SK-N-DZ (cell line): ENCODE results near the gene PISD. TPM values are rescaled to one million over a fixed set of nuclear protein-coding genes. Genes with fewer than 3 reads are reported as not detected.
"Not testable (repeated sequence)": the region's sequence is repeated elsewhere in the genome, so short reads cannot be mapped to it uniquely, and the experiment has no call there.

ENCODE experiments used
- DNase-seq: peaks from one replicate; pipeline ENCODE4 v3.0.0-alpha.2; 2015; ENCODE audit warnings: low spot score
- polyA plus RNA-seq, 2 experiments: library from polyadenylated mRNA; depleted of rRNA; stranded (reverse); fragments of >200 nt; gene quantifications; 2 replicates each; pipeline ENCODE4 v1.2.3, GENCODE V29; 2014

Gene PISD
- 43.9 and 48.2 TPM in 2 replicates for polyA plus RNA-seq (2014; cell fraction: cytosol; rRNA removed)
- polyA plus RNA-seq (2014; cell fraction: nucleus; rRNA removed) = 131 and 134 TPM in 2 replicates

DNA sequence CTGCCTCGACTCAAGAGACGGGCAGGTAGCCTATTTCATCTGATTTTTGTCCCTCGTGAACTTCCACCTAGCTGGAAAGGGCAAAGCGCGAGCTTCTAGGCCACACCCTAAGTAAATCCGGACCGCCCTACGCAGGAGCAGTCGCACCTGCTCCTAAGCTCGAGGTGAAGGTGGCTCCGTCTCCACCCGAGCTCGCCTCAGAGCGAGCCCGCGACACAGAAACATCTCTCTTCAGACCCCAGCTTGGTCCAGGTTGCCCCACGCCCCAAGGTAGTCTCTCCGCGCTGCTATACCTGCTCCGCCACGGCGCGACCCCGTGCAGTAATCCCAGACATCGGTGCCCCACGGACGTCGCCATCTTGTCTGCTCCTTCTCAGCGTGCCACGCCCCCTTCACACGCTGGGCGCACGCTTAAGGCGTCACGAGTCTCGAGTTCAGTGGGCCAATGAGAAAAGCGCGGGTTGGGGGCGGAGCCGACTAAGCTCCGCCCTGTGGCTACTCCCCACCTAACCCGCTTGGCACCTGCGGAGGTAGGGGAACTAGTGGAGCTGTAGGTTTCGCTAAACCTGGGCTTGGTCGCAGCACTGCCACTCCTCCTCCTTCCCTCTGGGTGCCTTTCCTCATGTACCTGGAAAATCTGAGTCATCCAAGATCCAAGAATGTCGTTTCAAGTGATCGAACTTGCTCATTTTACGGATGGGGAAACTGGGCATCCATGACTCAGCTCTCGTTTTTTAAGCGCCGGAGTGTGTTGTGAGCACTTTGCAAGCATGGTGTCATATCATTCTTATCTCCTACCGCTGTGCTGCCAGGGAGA is at the start of gene PISD:
PISD (minus strand) TSS at position 365 of the 817 bp plus-strand sequence; CDS start at position 358, 7 bp downstream.
- DNase-seq = peak; percentile 96

DNA sequence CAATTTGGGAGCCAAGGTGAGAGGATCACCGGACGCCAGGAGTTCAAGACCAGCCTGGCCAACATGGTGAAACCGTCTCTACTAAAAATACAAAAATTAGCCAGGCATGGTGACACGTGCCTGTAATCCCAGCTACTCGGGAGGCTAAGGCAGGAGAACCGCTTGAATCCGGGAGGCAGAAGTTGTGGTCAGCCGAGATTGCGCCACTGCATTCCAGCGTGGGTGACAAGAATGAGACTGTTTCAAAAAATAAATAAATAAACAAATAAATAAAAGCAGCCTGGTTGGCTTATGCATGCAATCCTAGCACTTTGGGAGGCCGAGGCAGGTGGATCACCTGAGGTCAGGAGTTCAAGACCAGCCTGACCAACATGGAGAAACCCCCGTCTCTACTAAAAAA is 49.2 kb upstream of the PISD start:
- not testable (repeated sequence) for DNase-seq

DNA sequence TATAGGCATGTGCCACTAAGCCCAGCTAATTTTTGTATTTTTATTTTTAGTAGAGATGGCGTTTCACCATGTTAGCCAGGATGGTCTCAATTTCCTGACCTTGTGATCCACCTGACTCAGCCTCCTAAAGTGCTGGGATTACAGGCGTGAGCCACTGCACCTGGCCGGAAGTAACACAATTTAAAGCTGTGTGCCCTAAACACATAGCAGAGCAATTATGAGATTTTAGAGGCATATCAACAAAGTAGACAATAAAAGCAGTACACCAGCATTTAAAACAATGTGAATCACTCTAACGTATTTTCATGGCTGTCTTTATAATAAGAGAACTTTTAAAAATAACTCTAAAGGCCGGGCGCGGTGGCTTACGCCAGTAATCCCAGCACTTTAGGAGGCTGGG is 45.5 kb upstream of the PISD start:
- DNase-seq = no peak

DNA sequence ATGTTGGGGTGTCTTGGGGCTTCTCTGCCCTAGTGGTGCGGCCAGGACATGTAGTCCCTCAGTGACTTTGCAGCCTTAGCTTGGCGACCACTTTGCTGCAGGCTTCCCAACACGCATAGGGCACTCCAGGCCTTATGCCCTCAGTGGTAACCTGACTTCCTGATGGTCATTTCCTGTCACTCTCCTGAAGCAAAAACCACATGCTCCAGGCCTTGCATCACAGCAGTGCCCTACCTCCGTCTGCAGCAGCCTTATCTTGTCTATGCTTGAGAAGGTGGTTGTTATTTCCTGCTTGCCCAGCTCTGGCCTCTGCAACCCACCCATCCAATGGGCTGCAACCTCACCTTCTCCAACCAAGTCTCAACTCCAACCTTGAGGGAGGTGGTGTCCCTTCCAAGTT is 33.4 kb upstream of the PISD start:
- DNase-seq = no peak

DNA sequence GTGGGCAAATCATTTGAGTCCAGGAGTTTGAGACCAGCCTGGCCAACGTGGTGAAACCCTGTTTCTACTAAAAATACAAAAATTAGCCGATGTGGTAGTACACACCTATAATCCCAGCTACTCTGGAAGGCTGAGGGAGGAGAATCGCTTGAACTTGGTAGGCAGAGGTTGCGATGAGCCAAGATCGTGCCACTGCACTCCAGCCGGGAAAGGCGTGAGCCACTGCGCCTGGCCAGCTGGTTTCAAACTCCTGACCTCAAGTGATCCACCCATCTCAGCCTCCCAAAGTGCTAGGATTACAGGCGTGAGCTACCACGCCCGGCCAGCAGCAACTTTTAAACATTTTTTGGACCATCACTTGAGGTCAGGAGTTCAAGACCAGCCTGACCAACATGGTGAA is 32.0 kb upstream of the PISD start:
- not testable (repeated sequence) for DNase-seq

DNA sequence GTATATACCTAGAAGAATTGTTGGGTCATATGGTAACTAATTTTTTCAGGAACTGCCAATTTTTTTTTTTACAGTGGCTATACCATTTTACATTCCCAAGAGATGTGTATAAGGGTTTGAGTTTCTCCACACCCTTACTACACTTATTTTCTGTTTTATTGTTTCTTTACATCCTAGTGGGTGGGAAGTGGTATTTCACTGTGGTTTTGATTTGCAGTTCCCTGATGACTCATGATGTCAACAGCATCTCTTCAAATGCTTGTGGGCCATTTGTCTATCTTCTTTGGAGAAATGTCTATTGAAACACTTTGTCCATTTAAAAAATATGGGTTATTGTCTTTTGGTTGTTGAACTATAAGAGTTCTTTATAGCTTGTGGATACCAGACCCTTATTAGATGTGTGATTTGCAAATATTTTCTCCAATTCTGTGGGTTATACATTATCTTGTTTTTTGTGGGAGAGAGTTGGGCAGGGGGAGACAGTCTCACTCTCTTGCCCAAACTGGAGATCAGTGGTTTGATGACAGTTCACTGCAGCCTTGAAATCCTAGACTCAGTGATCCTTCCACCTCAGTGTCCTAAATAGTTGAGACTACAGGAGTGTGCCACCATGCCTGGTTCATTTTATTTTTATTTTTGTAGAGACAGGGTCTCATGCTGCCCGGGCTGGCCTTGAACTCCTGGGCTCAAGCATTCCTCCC is 30.3 kb upstream of the PISD start:
- no peak for DNase-seq

DNA sequence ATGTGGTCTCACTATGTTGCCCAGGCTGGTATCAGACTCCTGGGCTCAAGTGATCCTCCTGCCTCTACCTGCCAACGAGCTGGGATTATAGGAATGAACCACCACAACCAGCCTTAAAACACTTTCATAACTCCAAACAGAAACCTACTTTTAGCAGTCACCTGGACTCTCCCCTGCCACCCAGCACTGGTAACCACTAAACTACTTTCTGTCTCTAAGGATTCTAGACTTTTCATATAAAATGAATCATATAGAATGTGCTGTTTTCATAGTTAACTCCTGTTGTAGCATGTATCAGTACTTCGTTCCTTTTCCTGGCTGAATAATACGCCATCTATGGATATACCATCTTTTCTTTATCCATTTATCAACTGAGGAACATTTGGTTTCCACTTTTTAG is 29.4 kb upstream of the PISD start:
- DNase-seq = no peak

DNA sequence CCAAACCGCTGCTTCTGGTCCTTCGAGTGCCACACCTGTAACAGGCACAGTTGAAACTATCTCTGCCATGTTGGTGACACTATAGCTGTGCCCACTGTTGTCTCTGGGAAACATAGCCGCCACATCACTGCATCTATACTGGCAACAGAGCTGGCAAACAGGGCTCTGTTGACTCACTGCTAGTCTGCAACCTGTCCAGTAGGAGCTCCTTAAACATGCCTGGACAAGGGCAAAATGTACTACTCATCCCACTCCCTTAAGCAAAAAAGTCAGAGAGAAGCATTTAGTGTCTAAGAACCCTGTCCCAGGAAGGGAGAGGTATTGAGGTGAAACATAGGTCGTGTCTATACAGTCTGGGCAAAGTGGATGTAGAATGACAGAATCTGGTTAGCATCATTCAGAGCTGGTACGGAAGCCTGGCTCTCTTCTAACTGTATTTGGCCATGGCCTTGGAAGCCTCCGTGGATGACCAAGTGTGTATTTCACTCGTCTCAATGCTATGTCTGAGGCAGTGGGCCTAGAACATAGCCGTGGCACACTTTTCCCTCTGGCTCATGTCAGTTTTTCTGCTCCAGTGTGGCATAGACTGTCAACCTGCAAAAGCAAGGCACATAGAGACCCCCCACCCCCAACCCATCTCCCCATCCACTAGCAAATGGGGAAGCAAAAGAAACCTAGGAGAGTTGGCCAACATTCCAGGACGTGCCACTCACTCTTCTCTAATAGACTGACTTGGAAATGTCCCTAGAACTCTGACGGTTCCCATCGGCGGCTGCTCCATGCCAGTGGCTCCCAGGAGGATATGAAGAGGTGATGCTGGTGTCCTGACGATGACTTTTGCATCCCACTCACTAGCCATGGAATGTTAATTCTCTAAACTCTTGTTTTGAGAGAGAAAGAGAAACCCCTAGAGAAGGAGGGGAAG is 21.4 kb upstream of the PISD start:
- DNase-seq = no peak

DNA sequence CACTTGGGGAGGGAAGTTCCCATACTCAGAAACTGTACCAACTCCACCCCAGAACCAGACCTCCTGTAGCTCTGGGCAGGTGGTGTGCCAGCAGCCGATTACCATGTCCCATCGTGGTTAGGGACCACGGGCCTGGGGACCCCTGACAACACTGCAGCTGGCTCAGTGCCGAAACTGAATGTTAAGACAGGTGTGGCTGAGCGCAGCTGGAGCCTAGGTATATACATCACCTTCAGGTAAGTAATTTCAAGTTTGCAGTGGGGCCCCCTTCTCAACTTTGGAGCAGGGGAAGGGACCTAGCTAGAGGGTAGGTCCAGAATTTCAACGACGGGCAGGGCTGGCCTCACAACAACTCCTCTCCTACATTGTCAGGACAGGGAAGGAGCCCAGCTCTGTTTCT is 20.7 kb upstream of the PISD start:
- DNase-seq = no peak

DNA sequence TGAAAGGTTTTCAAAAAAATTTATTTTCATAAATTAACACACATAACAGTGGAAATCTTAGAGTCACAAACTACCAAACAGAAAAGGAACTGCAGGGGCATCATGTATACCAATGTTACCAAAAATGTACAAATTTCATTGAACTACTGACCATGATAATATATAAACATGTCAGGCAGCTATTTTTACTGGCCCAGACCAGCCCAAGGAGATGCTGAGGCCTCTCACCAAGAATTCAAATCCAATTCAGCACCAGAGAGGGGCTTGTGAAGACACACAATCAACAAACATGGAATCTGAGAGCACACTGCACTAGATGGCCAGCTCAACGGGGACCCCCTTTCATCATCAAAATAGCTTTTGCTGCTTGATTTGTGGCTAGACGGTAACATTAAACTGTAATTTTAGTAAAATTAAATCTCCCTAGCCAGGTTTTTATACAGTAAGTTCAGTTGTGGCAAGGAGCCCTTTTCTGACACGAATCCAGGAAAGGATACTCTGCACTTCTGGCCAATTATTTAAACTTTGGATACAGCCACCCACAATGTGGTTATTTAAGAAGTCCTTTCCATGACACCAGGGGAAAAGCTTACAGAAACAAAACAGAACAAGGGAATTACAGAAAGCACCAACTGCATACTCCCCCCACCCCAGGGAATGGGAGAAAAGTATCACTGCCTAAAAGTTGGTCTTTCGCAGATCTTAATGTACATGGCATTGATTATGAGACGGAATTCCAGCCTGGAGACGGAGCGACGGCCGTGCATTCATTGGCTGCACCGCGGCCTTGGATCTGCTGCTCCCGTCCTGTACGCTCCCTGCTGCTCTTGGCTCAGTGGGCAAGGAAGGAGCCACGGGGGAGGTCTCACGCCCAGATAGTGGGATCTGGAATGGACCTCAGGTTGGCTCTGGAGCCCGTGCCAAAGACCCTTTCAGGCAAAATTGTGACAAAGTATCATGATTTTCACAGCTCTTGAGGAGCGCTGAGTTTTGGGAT is 19.6 kb upstream of the PISD start:
- DNase-seq = no peak

DNA sequence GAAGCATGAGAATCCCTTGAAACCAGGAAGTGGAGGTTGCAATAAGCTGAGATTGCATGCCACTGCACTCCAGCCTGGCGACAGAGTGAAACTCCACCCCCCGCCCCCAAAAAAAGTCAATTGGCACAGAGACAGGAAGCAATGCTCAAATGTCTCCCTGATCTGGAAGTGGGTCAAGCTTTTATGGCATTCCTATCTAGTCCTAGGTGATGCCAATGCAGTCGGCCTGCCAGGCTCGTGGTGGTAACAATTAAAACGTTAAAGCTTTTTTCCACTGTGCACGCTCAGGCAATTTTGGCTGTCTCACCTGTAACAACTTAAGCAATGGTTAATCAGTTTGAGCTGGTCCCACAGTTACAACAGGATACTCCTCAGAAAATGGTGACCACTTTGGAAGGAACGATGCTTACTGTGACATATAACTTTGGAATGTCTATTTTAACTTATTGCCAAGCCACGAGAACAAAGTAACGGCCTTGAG is 18.9 kb upstream of the PISD start:
- DNase-seq = no peak

DNA sequence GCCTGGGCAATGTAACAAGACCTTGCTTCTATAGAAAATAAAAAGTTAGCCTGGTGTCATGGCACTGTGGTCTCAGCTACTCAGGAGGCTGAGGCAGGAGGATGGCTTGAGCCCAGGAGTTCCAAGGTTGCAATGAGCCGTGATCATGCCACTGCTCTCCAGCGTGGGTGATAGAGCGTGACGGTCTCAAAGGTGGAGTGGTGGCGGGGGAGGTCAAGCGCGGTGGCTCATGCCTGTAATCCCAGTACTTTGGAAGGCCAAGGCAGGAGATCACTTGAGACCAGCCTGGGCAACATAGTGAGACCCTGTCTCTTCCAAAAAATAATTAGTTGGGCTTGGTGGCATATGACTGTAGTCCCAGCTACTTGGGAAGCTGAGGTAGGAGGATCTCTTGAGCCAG is 16.7 kb upstream of the PISD start:
- DNase-seq = no peak

DNA sequence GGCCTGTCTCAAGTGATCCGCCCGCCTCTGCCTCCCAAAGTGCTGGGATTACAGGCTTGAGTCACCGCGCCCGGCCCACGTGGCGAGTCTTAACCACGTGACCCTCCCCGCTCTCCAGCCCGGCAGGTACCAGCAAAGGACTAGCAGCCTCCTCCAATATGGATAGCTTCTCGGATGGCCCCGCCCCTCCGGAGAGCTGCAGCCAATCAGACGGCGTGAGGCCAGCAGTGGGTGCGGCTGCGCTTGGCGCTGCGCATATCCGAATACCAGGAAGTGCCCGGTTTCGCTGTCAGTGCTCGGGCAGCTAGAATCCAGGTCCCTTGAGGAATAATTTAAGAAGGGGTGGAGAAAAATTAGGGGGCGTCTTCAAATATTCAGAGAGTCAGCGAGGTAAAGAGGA is 14.7 kb upstream of the PISD start:
- DNase-seq = peak; percentile 50

DNA sequence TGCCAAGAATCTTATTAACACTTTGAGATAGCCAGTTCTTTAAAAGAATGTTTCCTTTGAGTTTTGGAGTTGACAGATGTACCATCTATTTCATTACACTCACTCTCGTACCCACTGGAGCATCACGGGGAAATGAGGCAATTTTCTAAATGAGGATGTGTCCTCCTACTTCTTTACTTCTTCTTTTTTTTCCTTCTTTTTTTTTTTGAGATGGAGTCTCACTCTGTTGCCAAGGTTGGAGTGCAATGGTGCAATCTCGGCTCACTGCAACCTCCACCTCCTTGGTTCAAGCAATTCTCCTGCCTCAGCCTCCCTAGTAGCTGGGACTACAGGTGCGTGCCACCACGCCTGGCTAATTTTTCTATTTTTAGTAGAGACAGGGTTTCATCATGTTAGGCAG is 12.2 kb upstream of the PISD start:
- DNase-seq = not testable (repeated sequence)

DNA sequence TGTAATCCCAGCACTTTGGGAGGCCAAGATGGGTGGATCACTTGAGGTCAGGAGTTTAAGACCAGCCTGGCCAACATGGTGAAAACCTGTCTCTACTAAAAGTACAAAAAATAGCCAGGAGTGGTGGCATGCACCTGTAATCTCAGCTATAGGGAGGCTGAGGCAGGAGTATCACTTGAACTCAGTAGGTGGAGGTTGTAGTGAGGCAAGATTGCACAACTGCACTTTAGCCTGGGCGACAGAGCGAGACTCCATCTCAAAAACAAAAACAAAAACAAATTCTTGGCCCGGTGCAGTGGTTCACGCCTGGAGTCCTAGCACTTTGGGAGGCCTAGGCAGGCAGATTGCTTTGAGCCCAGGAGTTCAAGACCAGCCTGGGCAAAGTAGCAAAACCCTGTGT is 6.8 kb upstream of the PISD start:
- DNase-seq = not testable (repeated sequence)

DNA sequence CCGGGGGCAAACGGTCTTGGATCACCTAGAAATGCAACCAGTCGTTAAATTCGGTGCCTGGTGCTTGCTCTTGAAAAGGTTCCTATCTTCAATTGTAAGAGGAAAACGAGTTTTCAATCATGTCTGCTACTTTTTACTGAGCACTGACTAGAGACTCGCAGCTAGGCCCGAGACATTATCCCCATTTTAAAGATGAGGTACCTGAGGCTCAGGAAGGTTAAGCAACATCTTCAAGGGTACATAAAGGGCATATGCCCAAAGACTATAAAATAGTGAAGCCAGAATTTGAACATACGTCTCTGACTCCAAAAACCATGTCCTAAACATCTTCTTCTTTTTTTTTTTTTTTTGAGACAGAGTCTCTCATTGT is 638 bp upstream of the PISD start:
- no peak for DNase-seq

DNA sequence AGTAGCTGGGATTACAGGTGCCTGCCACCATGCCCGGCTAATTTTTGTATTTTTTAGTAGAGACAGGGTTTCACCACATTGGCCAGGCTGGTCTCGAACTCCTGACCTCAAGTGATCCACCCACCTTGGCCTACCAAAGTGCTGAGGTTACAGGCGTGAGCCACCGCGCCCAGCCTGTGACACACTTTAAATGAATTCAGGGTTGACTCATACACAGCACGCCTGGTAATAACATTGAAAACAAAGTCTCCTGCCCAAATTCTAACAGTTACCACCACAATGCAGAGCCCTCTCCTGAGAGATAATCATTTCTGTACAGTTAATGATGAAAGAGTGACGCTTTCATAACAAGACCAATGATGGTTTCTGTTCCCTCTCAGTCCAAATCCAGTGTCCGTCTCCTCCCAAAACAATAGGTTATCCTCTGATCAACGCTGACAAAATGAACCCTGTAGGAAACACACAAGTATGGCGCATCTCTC is 1.1 kb downstream of the PISD start:
- not testable (repeated sequence) for DNase-seq

DNA sequence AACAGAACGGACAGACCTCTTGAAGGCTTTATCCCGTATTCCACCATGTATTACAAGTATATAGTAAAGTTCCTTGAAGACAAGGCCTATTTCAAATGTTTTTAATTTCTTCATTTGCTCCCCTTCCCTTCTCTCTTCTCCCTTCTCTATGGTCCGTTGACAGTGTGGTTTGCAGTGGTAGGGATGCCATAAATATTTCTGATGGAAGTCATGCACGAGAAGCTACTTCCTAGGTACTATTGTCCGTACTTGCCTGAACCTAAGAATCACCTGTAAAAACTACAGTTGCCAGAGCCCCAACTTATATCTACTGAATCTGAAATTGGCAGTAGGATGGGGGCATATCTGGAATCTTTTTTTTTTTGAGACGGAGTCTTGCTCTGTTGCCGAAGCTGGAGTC is 2.8 kb downstream of the PISD start:
- no peak for DNase-seq

DNA sequence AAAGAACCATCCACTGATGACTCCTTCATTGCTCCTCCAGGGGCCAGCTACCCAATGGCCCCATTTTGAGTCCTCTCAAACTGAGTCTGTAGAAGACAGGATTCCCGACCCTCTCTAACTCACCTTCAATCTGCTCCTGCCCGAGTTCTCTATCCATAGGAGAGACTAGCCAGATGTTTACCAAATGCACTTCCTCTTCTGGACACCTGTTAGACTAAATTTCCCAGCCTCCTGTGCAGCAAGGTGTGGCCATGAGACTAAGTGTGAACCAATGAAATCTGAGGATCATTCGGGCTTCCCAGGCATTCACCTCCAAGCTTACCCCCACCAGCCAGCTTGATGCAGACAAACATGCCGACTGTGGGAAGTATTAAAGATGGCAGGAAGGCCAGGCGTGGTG is 7.6 kb downstream of the PISD start:
- DNase-seq = no peak

DNA sequence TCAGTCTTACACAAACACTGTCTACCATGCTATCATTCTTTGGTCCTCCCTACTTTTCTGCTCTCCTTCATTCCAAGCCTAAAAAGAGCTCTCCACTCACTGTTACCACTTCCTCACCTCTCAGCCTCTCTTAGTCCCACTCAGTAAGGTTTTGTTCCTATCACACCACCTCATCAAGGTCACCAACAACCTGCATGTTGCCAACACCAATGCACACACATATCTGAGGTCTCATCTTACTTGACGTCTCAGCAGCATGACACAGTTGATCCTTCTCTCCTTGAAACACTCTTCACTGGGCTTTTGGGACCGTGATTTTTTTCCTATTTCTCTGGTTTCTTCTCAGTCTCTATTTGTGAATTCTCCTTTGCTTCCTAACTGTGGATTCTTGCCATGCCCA is 8.1 kb downstream of the PISD start:
- no peak for DNase-seq
